A549 treated with CpdA at 1 μM for 4 hours (cell line): ENCODE results near the gene TLR4. TPM values are rescaled to one million over a fixed set of nuclear protein-coding genes. Genes with fewer than 3 reads are reported as not detected.

Source experiments
- total RNA-seq: library from RNA; stranded (reverse); fragments of 200-300 nt; extraction: Qiagen RNA extraction; gene quantifications from 5 replicates; pipeline ENCODE4 v1.2.3, GENCODE V29; 2022; ENCODE audit warnings: low read depth

Gene TLR4
- total RNA-seq = 0.06 to 0.34 TPM (median 0.10 TPM) in 5 replicates

DNA sequence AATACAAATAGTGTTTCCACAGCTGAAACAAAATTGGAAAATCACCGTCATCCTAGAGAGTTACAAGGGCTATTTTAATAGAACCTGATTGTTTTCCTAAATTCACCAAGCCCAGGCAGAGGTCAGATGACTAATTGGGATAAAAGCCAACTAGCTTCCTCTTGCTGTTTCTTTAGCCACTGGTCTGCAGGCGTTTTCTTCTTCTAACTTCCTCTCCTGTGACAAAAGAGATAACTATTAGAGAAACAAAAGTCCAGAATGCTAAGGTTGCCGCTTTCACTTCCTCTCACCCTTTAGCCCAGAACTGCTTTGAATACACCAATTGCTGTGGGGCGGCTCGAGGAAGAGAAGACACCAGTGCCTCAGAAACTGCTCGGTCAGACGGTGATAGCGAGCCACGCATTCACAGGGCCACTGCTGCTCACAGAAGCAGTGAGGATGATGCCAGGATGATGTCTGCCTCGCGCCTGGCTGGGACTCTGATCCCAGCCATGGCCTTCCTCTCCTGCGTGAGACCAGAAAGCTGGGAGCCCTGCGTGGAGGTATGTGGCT, at the start of gene TLR4:
Gene TLR4 (plus strand): TSS at position 380 of the 552 bp plus-strand sequence. CDS start 70 bp downstream, at position 450.

